ENCODE data around the gene ERBIN.

GRCh38 chr5:65893749-65894430 is 32.5 kb upstream of the ERBIN start:
- TF ChIP-seq, protein P1, sequence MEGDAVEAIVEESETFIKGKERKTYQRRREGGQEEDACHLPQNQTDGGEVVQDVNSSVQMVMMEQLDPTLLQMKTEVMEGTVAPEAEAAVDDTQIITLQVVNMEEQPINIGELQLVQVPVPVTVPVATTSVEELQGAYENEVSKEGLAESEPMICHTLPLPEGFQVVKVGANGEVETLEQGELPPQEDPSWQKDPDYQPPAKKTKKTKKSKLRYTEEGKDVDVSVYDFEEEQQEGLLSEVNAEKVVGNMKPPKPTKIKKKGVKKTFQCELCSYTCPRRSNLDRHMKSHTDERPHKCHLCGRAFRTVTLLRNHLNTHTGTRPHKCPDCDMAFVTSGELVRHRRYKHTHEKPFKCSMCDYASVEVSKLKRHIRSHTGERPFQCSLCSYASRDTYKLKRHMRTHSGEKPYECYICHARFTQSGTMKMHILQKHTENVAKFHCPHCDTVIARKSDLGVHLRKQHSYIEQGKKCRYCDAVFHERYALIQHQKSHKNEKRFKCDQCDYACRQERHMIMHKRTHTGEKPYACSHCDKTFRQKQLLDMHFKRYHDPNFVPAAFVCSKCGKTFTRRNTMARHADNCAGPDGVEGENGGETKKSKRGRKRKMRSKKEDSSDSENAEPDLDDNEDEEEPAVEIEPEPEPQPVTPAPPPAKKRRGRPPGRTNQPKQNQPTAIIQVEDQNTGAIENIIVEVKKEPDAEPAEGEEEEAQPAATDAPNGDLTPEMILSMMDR (IDR thresholded peaks at IDR 0.05; ENCODE audit: borderline replicate concordance, extremely low read depth, low read length, poor library complexity, severe bottlenecking): no peak
- TF ChIP-seq EZH2 (IDR thresholded peaks at IDR 0.05; ENCODE audit: borderline replicate concordance, low read depth, low read length, severe bottlenecking): no peak

All from DND-41 (cell line).